GM18907 (cell line): ENCODE measurements around the gene MEGF10.

Experiments
- ATAC-seq: cut with Tn5 transposase; IDR thresholded peaks from one replicate; pipeline ENCODE4 v1.9.1; 2021; ENCODE audit warnings: mild to moderate bottlenecking, moderate library complexity; ENCODE audit not compliant: unreplicated experiment

The MEGF10 gene

GRCh38 chr5:127409246-127409917 lies 118.8 kb downstream of the MEGF10 start:
- ATAC-seq, result no peak

GRCh38 chr5:127409921-127410675 lies 119.5 kb downstream of the MEGF10 start:
- no peak for ATAC-seq

- peak; percentile 74 for ATAC-seq
Measured at GRCh38 chr5:127410959-127411358, 120.4 kb downstream of the MEGF10 start.

GRCh38 chr5:127411381-127411780 lies 120.8 kb downstream of the MEGF10 start:
- ATAC-seq, result no peak

GRCh38 chr5:127412698-127413097 lies 122.1 kb downstream of the MEGF10 start:
- ATAC-seq, result no peak

GRCh38 chr5:127415034-127415433 lies 124.4 kb downstream of the MEGF10 start:
- no peak for ATAC-seq

GRCh38 chr5:127416906-127417305 lies 126.3 kb downstream of the MEGF10 start:
- no peak for ATAC-seq

- ATAC-seq, result no peak
Measured at GRCh38 chr5:127417528-127417927, 126.9 kb downstream of the MEGF10 start.

GRCh38 chr5:127418367-127418766 lies 127.8 kb downstream of the MEGF10 start:
- ATAC-seq, result no peak

- no peak for ATAC-seq
Measured at GRCh38 chr5:127418974-127419682, 128.5 kb downstream of the MEGF10 start.

- ATAC-seq, result no peak
Measured at GRCh38 chr5:127419683-127420257, 129.2 kb downstream of the MEGF10 start.

- no peak for ATAC-seq
Measured at GRCh38 chr5:127420758-127421157, 130.2 kb downstream of the MEGF10 start.

- no peak for ATAC-seq
Measured at GRCh38 chr5:127421471-127421870, 130.9 kb downstream of the MEGF10 start.

- peak; percentile 65 for ATAC-seq
Measured at GRCh38 chr5:127423173-127423798, 132.7 kb downstream of the MEGF10 start.

GRCh38 chr5:127425037-127425436 lies 134.4 kb downstream of the MEGF10 start:
- no peak for ATAC-seq

GRCh38 chr5:127425868-127426267 lies 135.3 kb downstream of the MEGF10 start:
- no peak for ATAC-seq

GRCh38 chr5:127426661-127427060 lies 136.1 kb downstream of the MEGF10 start:
- ATAC-seq, result no peak

- no peak for ATAC-seq
Measured at GRCh38 chr5:127428276-127428675, 137.7 kb downstream of the MEGF10 start.

- ATAC-seq, result no peak
Measured at GRCh38 chr5:127428748-127429147, 138.2 kb downstream of the MEGF10 start.

- ATAC-seq, result no peak
Measured at GRCh38 chr5:127429928-127430327, 139.3 kb downstream of the MEGF10 start.

- no peak for ATAC-seq
Measured at GRCh38 chr5:127430627-127431026, 140.0 kb downstream of the MEGF10 start.
